GM19452 (cell line): Measurements from ENCODE around the gene NEGR1.

Experiments used
- ATAC-seq: cut with Tn5 transposase; IDR thresholded peaks from one replicate; pipeline ENCODE4 v1.9.1; 2021; ENCODE audit not compliant: unreplicated experiment

Gene NEGR1

GRCh38 chr1:72051538-72051937, 230.8 kb downstream of the NEGR1 start:
- no peak for ATAC-seq

- ATAC-seq, result no peak
These were observed 231.8 kb downstream of the NEGR1 start for GRCh38 chr1:72050551-72050950.

GRCh38 chr1:72037745-72038343, 244.5 kb downstream of the NEGR1 start:
- ATAC-seq, result no peak

- no peak for ATAC-seq
These were observed 247.5 kb downstream of the NEGR1 start for GRCh38 chr1:72034827-72035226.

- ATAC-seq, result no peak
These were observed 259.0 kb downstream of the NEGR1 start for GRCh38 chr1:72023063-72023930.

- ATAC-seq, result no peak
These were observed 263.8 kb downstream of the NEGR1 start for GRCh38 chr1:72018562-72018961.

- no peak for ATAC-seq
These were observed 267.3 kb downstream of the NEGR1 start for GRCh38 chr1:72015006-72015405.

- ATAC-seq, result no peak
These were observed 269.2 kb downstream of the NEGR1 start for GRCh38 chr1:72013161-72013560.

- ATAC-seq, result no peak
These were observed 270.6 kb downstream of the NEGR1 start for GRCh38 chr1:72011721-72012120.

GRCh38 chr1:72010094-72010431, 272.3 kb downstream of the NEGR1 start:
- ATAC-seq, result no peak

GRCh38 chr1:72009173-72010093, 272.9 kb downstream of the NEGR1 start:
- ATAC-seq, result no peak

GRCh38 chr1:72007312-72007711, 275.0 kb downstream of the NEGR1 start:
- ATAC-seq, result no peak

GRCh38 chr1:72006092-72006491, 276.2 kb downstream of the NEGR1 start:
- ATAC-seq, result no peak

GRCh38 chr1:72003092-72003491, 279.2 kb downstream of the NEGR1 start:
- ATAC-seq, result no peak

- ATAC-seq, result no peak
These were observed 281.5 kb downstream of the NEGR1 start for GRCh38 chr1:72000809-72001208.

GRCh38 chr1:71994646-71995045, 287.7 kb downstream of the NEGR1 start:
- ATAC-seq, result no peak

- ATAC-seq, result no peak
These were observed 295.2 kb downstream of the NEGR1 start for GRCh38 chr1:71987181-71987580.

GRCh38 chr1:71986160-71986559, 296.2 kb downstream of the NEGR1 start:
- ATAC-seq, result no peak

- ATAC-seq, result no peak
These were observed 301.8 kb downstream of the NEGR1 start for GRCh38 chr1:71980556-71980955.

- no peak for ATAC-seq
These were observed 302.5 kb downstream of the NEGR1 start for GRCh38 chr1:71979882-71980281.

- ATAC-seq, result no peak
These were observed 314.7 kb downstream of the NEGR1 start for GRCh38 chr1:71967670-71968069.

GRCh38 chr1:71964188-71964587, 318.2 kb downstream of the NEGR1 start:
- ATAC-seq, result no peak
